ENCODE measurements around the gene XKR8.

Gene XKR8, protein sequence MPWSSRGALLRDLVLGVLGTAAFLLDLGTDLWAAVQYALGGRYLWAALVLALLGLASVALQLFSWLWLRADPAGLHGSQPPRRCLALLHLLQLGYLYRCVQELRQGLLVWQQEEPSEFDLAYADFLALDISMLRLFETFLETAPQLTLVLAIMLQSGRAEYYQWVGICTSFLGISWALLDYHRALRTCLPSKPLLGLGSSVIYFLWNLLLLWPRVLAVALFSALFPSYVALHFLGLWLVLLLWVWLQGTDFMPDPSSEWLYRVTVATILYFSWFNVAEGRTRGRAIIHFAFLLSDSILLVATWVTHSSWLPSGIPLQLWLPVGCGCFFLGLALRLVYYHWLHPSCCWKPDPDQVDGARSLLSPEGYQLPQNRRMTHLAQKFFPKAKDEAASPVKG

DNA sequence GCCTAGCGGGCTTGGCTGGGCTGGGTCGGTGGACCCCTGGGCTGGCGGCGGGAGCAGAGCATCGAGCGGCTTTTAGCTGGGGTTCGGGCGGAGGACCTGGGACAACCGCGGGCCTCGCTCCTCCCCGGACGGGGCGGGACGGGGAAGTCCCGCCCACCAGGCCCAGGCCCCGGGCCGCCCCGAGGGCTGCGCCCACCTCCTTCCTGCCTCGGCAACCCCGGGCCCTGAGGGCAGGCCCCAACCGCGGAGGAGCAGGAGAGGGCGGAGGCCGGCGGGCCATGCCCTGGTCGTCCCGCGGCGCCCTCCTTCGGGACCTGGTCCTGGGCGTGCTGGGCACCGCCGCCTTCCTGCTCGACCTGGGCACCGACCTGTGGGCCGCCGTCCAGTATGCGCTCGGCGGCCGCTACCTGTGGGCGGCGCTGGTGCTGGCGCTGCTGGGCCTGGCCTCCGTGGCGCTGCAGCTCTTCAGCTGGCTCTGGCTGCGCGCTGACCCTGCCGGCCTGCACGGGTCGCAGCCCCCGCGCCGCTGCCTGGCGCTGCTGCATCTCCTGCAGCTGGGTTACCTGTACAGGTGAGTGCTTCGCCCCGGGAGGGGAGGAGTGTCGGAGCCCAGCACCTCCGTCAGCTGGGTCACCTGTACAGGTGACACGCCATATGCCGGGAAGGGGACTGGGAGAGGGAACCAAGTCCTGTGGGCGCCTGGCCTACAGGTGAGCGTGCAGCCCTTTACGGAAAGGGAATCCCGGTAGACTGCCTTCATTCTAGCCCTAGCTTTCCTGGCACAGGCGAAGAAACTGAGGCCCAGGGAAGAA lies at the start of gene XKR8:
TSS of gene XKR8 (plus strand) at position 182 of the 812 bp plus-strand sequence. CDS start at position 279, 97 bp downstream.
- Mint-ChIP-seq H3K4me3 (peak within 1 kb of the TSS; percentile 75), H3K36me3 (ENCODE audit: low read depth) (no peaks in the 10 kb centered on the region), H3K4me1 (peaks cover 34% of the 10 kb centered on the region), H3K27ac (peak within 1 kb of the TSS; percentile 68), H3K27me3 (ENCODE audit: low read depth, poor library complexity) (peaks cover 3% of the 10 kb centered on the region), H3K9me3 (no peaks in the 10 kb centered on the region)
- TF ChIP-seq, protein P1, sequence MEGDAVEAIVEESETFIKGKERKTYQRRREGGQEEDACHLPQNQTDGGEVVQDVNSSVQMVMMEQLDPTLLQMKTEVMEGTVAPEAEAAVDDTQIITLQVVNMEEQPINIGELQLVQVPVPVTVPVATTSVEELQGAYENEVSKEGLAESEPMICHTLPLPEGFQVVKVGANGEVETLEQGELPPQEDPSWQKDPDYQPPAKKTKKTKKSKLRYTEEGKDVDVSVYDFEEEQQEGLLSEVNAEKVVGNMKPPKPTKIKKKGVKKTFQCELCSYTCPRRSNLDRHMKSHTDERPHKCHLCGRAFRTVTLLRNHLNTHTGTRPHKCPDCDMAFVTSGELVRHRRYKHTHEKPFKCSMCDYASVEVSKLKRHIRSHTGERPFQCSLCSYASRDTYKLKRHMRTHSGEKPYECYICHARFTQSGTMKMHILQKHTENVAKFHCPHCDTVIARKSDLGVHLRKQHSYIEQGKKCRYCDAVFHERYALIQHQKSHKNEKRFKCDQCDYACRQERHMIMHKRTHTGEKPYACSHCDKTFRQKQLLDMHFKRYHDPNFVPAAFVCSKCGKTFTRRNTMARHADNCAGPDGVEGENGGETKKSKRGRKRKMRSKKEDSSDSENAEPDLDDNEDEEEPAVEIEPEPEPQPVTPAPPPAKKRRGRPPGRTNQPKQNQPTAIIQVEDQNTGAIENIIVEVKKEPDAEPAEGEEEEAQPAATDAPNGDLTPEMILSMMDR (IDR thresholded peaks at IDR 0.05): peak; percentile 29
- DNase-seq: peak; percentile 86

DNA sequence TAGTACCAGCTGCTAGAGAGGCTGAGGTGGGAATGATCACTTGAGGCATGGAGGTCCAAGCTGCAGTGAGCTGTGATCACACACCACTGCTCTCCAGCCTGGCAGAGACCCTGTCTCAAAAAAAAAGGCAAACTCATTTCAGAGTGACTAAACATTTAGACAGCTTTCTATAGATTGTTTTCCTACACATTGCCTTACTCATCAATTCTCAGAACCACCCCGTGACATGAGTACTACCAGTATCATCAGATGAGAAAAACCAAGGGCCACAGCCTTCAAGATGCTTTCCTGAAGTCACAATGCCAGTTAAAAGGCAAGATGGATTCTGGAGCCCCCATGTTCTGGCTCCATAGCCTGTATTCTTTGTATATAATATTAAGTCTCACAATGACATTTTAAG lies 47.3 kb upstream of the XKR8 start:
- H3K9me3 Mint-ChIP-seq: peaks cover 12% of the 10 kb centered on the region
- TF ChIP-seq, protein P1 (IDR thresholded peaks at IDR 0.05): no peak
- peaks cover 39% of the 10 kb centered on the region for H3K36me3 Mint-ChIP-seq (ENCODE audit: low read depth)
- H3K4me3 Mint-ChIP-seq: peak overlapping the region; percentile 44
- DNase-seq: no peak
- peaks cover 31% of the 10 kb centered on the region for H3K27me3 Mint-ChIP-seq (ENCODE audit: low read depth, poor library complexity)
- H3K4me1 Mint-ChIP-seq: peaks cover 12% of the 10 kb centered on the region
- H3K27ac Mint-ChIP-seq: no peak overlapping the region

DNA sequence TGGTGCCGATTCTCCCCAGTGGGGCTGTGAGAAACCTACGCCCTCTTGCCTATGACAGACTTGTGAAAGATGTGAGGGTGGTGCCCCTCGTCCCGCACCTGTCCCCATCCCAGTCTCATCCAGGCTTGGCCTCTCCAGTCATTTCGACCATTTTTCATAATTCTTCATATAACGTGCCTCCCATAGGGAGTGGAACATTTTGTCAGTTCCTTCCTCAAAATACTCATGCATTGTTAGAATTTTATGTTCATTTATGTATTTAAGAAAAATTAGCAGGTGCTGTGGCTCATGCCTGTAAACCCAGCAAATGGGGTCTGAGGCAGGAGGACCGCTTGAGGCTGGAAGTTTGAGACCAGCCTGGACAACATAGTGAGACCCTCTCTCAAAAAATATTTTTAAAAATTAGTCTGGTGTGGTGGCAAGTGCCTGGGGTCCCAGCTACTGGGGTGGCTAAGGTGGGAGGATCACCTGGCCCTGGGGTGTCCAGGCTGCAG lies 44.6 kb upstream of the XKR8 start:
- peaks cover 12% of the 10 kb centered on the region for H3K4me1 Mint-ChIP-seq
- H3K4me3 Mint-ChIP-seq: peak overlapping the region; percentile 100
- TF ChIP-seq, protein P1 (IDR thresholded peaks at IDR 0.05): no peak
- peaks cover 22% of the 10 kb centered on the region for H3K36me3 Mint-ChIP-seq (ENCODE audit: low read depth)
- no peak for DNase-seq
- H3K9me3 Mint-ChIP-seq: peaks cover 12% of the 10 kb centered on the region
- no peak overlapping the region for H3K27ac Mint-ChIP-seq
- peaks cover 51% of the 10 kb centered on the region for H3K27me3 Mint-ChIP-seq (ENCODE audit: low read depth, poor library complexity)

DNA sequence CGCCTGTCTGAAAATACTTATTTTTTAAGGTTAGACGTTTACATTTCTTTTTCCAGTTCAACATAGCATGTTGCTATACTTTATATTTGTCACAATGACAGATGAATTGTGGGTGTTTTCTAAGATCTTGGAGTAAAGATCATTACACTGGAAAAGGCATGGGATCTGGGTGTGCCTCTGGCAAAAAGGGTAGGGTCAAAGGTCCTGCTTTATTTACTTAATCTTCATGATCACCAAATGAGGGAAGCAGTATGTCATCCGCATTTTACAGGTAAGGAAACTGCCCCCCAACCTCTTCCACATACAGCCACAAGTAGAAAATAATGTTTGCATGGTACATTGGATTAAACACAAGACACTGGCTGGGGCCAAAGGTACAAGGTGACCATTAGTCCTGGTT lies 37.5 kb upstream of the XKR8 start:
- Mint-ChIP-seq H3K4me3 (no peak overlapping the region), H3K27me3 (ENCODE audit: low read depth, poor library complexity) (peaks cover 33% of the 10 kb centered on the region), H3K27ac (no peak overlapping the region), H3K36me3 (ENCODE audit: low read depth) (no peaks in the 10 kb centered on the region), H3K4me1 (no peaks in the 10 kb centered on the region), H3K9me3 (no peaks in the 10 kb centered on the region)
- DNase-seq: no peak
- TF ChIP-seq, protein P1 (IDR thresholded peaks at IDR 0.05): no peak

DNA sequence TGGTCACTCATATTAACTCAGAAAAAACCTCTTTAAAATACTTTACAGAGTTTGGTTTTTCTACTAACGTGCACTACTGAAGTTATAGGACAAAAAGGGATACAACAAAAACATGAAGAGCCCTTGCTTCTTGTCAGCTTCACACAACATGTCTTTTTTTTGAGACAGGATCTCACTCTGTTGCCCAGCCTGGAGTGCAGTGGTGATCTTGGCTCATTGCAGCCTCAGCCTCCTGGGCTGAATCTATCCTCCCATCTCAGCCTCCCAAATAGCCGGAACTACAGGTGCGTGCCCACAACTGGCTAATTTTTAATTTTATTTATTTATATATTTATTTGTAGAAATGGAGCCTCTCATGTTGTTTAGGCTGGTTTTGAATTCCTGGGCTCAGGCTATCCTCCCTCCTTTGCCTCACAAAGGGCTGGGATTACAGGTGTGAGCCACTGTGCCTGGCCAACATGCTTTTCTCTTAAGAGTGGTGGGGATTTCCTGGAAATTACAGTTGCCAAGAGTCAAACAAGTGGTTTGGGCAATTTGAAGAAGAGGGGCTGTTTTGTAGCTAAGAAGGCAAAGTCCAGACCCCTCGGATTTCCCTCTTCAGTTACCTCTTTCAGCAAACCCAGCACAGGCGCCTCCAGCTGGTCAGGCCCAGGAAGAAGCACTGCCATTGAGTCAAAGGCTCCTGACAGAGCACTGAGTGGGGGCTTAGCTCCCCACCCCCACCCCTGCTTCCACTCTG lies 31.4 kb upstream of the XKR8 start:
- Mint-ChIP-seq H3K4me3 (no peak overlapping the region), H3K4me1 (peaks cover 11% of the 10 kb centered on the region), H3K27ac (no peak overlapping the region), H3K27me3 (ENCODE audit: low read depth, poor library complexity) (peaks cover 12% of the 10 kb centered on the region), H3K9me3 (no peaks in the 10 kb centered on the region), H3K36me3 (ENCODE audit: low read depth) (no peaks in the 10 kb centered on the region)
- TF ChIP-seq, protein P1 (IDR thresholded peaks at IDR 0.05): no peak
- no peak for DNase-seq

Data from nephron progenitor cell (in vitro differentiated cells).